ENCODE data around the gene MACROD2. TPM values are rescaled to one million over a fixed set of nuclear protein-coding genes. Genes with fewer than 3 reads are reported as not detected.
"Not testable (repeated sequence)": the region's sequence is repeated elsewhere in the genome, so short reads cannot be mapped to it uniquely, and the experiment has no call there.

The MACROD2 gene
- total RNA-seq, 2 donors from 2014 or later = 0.94 to 10.4 TPM

DNA sequence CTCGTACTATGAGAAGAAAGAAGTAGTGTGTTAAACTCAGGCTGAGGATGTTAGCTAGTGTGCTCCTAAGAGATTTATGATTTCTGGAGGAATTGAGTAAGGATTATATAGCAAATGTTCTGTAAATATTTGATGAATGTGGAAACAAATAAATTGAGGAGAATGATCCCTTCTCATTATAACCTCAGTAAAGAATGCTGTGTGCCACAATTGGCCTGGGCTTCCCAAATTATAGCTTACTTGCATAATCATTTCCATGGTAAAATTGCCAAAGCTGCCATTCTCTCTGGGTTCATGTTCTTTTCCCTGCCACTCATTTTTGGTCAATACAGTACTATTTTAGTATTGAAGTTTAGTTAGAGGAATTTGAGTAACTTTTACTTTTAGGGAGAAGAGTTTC lies 213.6 kb downstream of the MACROD2 start:
- H3K4me1 ChIP-seq = no peaks in the 10 kb centered on the region
- DNase-seq (ENCODE audit: low spot score) = no peak
- H3K9me3 ChIP-seq = no peaks in the 10 kb centered on the region
- H3K36me3 ChIP-seq = no peaks in the 10 kb centered on the region
- no peak for TF ChIP-seq CTCF (IDR thresholded peaks at IDR 0.05)
- no peak overlapping the region for H3K27ac ChIP-seq
- H3K27me3 ChIP-seq = no peaks in the 10 kb centered on the region
- H3K4me3 ChIP-seq = no peak overlapping the region

DNA sequence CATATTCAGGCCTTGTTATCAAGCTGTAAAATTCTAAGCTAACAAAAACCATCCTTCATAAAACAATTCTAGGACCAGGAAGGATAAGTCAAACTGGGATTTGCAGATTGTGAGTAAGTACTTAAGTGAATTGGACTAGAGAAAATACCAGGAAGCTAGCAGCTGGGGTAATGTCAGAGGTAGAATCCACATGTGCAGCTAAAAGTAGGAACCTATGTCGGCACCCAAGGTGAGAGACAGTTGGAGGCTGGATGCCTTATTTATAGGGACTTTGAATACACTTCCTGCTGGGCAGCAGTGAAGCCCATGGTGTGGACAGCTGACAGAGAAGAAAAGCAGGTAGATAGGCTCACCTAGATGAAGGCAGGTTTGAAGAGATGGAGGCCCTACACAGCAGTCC lies 214.8 kb downstream of the MACROD2 start:
- TF ChIP-seq CTCF (IDR thresholded peaks at IDR 0.05) = no peak
- H3K27me3 ChIP-seq = no peaks in the 10 kb centered on the region
- no peak overlapping the region for H3K27ac ChIP-seq
- DNase-seq (ENCODE audit: low spot score) = no peak
- H3K4me3 ChIP-seq = no peak overlapping the region
- no peaks in the 10 kb centered on the region for H3K9me3 ChIP-seq
- H3K36me3 ChIP-seq = no peaks in the 10 kb centered on the region
- no peaks in the 10 kb centered on the region for H3K4me1 ChIP-seq

DNA sequence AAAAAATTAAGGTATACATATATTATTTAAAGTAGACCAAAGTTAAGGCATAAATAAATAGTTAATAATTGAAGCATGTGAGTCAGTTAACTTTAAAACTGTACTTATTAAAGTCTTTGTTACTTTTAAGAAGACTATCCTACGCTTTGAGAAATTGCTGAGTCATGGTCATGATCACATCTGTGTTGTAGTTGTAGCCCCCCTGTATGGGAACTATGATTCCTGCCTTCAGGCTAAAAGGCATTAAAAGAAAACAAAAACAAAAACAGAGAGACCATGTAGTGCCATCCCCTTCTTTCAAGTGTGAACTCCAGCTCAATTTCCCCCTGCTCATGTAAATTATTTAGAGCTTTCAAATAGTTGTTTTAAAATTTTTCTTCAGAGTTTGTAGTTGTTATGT lies 218.7 kb downstream of the MACROD2 start:
- H3K4me3 ChIP-seq = no peak overlapping the region
- DNase-seq (ENCODE audit: low spot score) = no peak
- TF ChIP-seq CTCF (IDR thresholded peaks at IDR 0.05) = no peak
- no peaks in the 10 kb centered on the region for H3K27me3 ChIP-seq
- no peaks in the 10 kb centered on the region for H3K9me3 ChIP-seq
- no peaks in the 10 kb centered on the region for H3K4me1 ChIP-seq
- H3K36me3 ChIP-seq = no peaks in the 10 kb centered on the region
- H3K27ac ChIP-seq = no peak overlapping the region

DNA sequence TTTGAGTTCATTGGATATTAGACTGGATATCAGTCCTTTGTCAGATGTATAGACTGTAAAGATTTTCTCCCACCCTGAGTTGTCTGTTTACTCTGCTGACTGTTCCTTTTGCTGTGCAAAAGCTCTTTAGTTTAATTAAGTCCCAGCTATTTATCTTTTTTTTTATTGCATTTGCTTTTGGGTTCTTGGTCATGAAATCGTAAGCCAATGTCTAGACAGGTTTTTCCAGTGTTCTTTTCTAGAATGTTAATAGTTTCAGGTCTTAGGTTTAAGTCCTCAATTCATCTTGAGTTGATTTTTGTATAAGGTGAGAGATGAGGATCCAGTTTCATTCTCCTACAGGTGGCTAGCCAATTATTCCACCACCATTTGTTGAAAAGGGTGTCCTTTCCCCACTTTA lies 220.6 kb downstream of the MACROD2 start:
- DNase-seq (ENCODE audit: low spot score); H3K4me3 ChIP-seq; H3K27me3 ChIP-seq; H3K4me1 ChIP-seq; H3K9me3 ChIP-seq; H3K36me3 ChIP-seq; H3K27ac ChIP-seq: not testable (repeated sequence)

GRCh38 chr20:14219801-14220461 lies 224.6 kb downstream of the MACROD2 start:
- H3K4me1 ChIP-seq = no peaks in the 10 kb centered on the region
- no peak overlapping the region for H3K27ac ChIP-seq
- no peak overlapping the region for H3K4me3 ChIP-seq
- no peak for DNase-seq (ENCODE audit: low spot score)
- H3K36me3 ChIP-seq = no peaks in the 10 kb centered on the region
- H3K27me3 ChIP-seq = no peaks in the 10 kb centered on the region
- no peaks in the 10 kb centered on the region for H3K9me3 ChIP-seq
- no peak for TF ChIP-seq CTCF (IDR thresholded peaks at IDR 0.05)

- DNase-seq (ENCODE audit: low spot score) = no peak
- no peak overlapping the region for H3K27ac ChIP-seq
- H3K9me3 ChIP-seq = no peaks in the 10 kb centered on the region
- no peak overlapping the region for H3K4me3 ChIP-seq
- H3K4me1 ChIP-seq = no peaks in the 10 kb centered on the region
- no peak for TF ChIP-seq CTCF (IDR thresholded peaks at IDR 0.05)
- no peaks in the 10 kb centered on the region for H3K36me3 ChIP-seq
- H3K27me3 ChIP-seq = no peaks in the 10 kb centered on the region
Measured at GRCh38 chr20:14220986-14221385, 225.7 kb downstream of the MACROD2 start.

All from right atrium auricular region (tissue), 2 donors.